ENCODE measurements around the gene MAP6.

- TF ChIP-seq CTCF (IDR thresholded peaks at IDR 0.05): no peak
- TF ChIP-seq POLR2AphosphoS5 (IDR thresholded peaks at IDR 0.05): no peak
- no peak for TF ChIP-seq EP300 (IDR thresholded peaks at IDR 0.05)
- no peak for TF ChIP-seq POLR2A (IDR thresholded peaks at IDR 0.05)
Observed at GRCh38 chr11:75543806-75544205, 125.0 kb downstream of the MAP6 start.
